ENCODE data around the gene SLC3A2. TPM values are rescaled to one million over a fixed set of nuclear protein-coding genes. Genes with fewer than 3 reads are reported as not detected.

Gene SLC3A2
- total RNA-seq, 2 experiments from 2014 or later = 231 to 234 TPM

DNA sequence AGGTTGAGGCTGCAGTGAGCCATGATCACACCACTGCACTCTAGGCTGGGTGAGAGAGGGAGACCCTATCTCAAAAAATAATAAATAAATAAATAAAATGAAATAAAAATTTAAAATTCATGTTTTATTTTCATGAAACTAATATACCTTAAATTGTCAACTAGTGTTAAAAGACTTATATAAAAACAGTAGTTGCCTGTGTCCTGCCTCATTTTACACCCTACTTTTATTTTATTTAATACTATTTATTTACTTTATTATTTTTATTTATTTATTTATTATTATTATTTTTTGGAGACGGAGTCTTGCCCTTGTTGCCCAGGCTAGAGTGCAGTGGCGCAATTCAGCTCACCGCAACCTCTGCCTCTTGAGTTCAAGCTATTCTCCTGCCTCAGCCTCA, 36.5 kb upstream of the SLC3A2 start:
- Histone ChIP-seq H3K9me3 (ENCODE audit: control insufficient read depth in 1 of 2, insufficient read depth in 1 of 2, low read length in 2 of 2) (no peaks in the 10 kb centered on the region), H3K27me3 (ENCODE audit: control insufficient read depth in 1 of 2, insufficient read depth in 2 of 2, low read length in 2 of 2) (no peaks in the 10 kb centered on the region), H3K4me3 (ENCODE audit: low read length) (no peak overlapping the region), H3K36me3 (ENCODE audit: insufficient read depth, low read length) (no peaks in the 10 kb centered on the region), H3K27ac (ENCODE audit: low read depth in 1 of 2, low read length in 2 of 2) (no peak overlapping the region), H3K4me1 (ENCODE audit: insufficient read depth, low read length) (peaks cover 27% of the 10 kb centered on the region)
- Mint-ChIP-seq H3K36me3 (ENCODE audit: low read depth) (peaks cover 12% of the 10 kb centered on the region), H3K4me1 (ENCODE audit: low read depth) (peaks cover 12% of the 10 kb centered on the region), H3K27ac (no peak overlapping the region), H3K9me3 (no peaks in the 10 kb centered on the region), H3K4me3 (no peak overlapping the region), H3K27me3 (no peaks in the 10 kb centered on the region)
- ChIA-PET CTCF (interaction anchor here (1.0 to 1.9 kb wide), 2 partner anchors 19 to 58 kb away, joined by 3 to 4 read pairs; no protein-coding TSS in a partner anchor), POLR2A (interaction anchor here (7.6 kb wide), 1 partner anchor 10 kb away, joined by 599 read pairs; no protein-coding TSS in a partner anchor)
- no peak for ATAC-seq (ENCODE audit: poor library complexity)
- TF ChIP-seq, protein P1, sequence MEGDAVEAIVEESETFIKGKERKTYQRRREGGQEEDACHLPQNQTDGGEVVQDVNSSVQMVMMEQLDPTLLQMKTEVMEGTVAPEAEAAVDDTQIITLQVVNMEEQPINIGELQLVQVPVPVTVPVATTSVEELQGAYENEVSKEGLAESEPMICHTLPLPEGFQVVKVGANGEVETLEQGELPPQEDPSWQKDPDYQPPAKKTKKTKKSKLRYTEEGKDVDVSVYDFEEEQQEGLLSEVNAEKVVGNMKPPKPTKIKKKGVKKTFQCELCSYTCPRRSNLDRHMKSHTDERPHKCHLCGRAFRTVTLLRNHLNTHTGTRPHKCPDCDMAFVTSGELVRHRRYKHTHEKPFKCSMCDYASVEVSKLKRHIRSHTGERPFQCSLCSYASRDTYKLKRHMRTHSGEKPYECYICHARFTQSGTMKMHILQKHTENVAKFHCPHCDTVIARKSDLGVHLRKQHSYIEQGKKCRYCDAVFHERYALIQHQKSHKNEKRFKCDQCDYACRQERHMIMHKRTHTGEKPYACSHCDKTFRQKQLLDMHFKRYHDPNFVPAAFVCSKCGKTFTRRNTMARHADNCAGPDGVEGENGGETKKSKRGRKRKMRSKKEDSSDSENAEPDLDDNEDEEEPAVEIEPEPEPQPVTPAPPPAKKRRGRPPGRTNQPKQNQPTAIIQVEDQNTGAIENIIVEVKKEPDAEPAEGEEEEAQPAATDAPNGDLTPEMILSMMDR (IDR thresholded peaks at IDR 0.05) = no peak
- intact Hi-C loops (cut with DNase I, micrococcal nuclease) = loop anchor here in 1 of 2 experiments (5.0 kb wide), 2 partner anchors 92 to 117 kb away; partner anchors contain the start of genes HNRNPUL2, TTC9C and ZBTB3
- no peak for DNase-seq

DNA sequence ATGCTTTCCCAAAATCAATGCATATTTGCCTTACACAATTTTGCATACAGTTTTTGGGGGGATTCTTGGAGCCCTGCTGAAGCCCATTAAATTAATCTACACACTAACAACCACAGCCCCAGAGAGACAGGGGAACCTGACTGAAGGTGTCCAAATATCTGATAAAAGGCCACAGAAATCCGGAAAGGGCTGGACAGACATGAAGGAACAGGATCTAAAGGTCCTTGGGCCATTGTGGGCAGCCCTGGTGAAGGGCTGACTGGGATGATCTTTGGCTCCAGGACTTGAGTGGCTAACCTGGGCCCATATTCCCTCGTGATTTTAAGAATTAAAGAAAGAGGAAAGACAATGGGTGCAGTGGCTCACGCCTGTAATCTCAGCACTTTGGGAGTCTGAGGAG, 34.5 kb upstream of the SLC3A2 start:
- no peak overlapping the region for H3K4me3 Mint-ChIP-seq
- Histone ChIP-seq H3K4me1 (ENCODE audit: insufficient read depth, low read length) (peaks cover 21% of the 10 kb centered on the region), H3K27ac (ENCODE audit: low read depth in 1 of 2, low read length in 2 of 2) (no peak overlapping the region), H3K4me3 (ENCODE audit: low read length) (no peak overlapping the region), H3K9me3 (ENCODE audit: control insufficient read depth in 1 of 2, insufficient read depth in 1 of 2, low read length in 2 of 2) (no peaks in the 10 kb centered on the region), H3K27me3 (ENCODE audit: control insufficient read depth in 1 of 2, insufficient read depth in 2 of 2, low read length in 2 of 2) (no peaks in the 10 kb centered on the region), H3K36me3 (ENCODE audit: insufficient read depth, low read length) (peaks cover 2% of the 10 kb centered on the region)
- H3K4me1 Mint-ChIP-seq (ENCODE audit: low read depth) = peaks cover 2% of the 10 kb centered on the region
- intact Hi-C loops (cut with DNase I, micrococcal nuclease) = no loop called here
- DNase-seq = no peak
- H3K36me3 Mint-ChIP-seq (ENCODE audit: low read depth) = no peaks in the 10 kb centered on the region
- H3K9me3 Mint-ChIP-seq = no peaks in the 10 kb centered on the region
- no peak for ATAC-seq (ENCODE audit: poor library complexity)
- no peaks in the 10 kb centered on the region for H3K27me3 Mint-ChIP-seq
- TF ChIP-seq, protein P1 (IDR thresholded peaks at IDR 0.05) = no peak
- CTCF ChIA-PET = no interaction called here
- POLR2A ChIA-PET = interaction anchor here (7.6 kb wide), 1 partner anchor 8 kb away, joined by 599 read pairs; no protein-coding TSS in a partner anchor
- no peak overlapping the region for H3K27ac Mint-ChIP-seq

DNA sequence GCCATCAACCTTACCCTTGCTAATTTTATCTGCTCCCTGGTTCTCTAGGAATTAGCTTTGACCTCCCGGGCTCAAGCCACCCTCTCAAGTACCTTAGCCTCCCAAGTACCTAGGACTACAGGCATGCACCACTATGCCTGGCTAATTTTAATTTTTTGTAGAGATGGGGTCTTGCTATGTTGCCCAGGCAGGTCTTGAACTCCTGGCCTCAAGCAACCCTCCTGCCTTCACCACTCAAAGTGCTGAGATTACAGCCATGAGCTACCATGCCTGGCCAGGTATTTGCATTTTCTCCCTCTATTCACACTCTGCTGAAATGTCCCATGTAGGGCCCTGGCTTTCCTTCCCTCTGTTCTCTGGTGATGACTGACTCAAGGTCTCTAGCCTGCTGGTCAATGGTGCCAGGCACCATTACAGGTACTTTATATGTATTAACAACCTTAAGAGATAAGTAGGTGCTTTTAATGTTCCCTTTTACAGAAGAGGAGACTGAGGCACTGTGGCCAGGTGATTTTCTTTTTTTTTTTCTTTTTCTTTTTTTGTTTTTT, 32.9 kb upstream of the SLC3A2 start:
- peak overlapping the region; percentile 51 for H3K27ac Mint-ChIP-seq
- no peaks in the 10 kb centered on the region for H3K27me3 Mint-ChIP-seq
- H3K4me3 Mint-ChIP-seq = peak overlapping the region; percentile 30
- DNase-seq (no peak), ATAC-seq (ENCODE audit: poor library complexity) (no peak)
- peaks cover 19% of the 10 kb centered on the region for H3K4me1 Mint-ChIP-seq (ENCODE audit: low read depth)
- no peaks in the 10 kb centered on the region for H3K27me3 ChIP-seq (ENCODE audit: control insufficient read depth in 1 of 2, insufficient read depth in 2 of 2, low read length in 2 of 2)
- intact Hi-C loops (cut with DNase I, micrococcal nuclease) = no loop called here
- peaks cover 15% of the 10 kb centered on the region for H3K36me3 Mint-ChIP-seq (ENCODE audit: low read depth)
- no peaks in the 10 kb centered on the region for H3K9me3 ChIP-seq (ENCODE audit: control insufficient read depth in 1 of 2, insufficient read depth in 1 of 2, low read length in 2 of 2)
- H3K9me3 Mint-ChIP-seq = no peaks in the 10 kb centered on the region
- TF ChIP-seq, protein P1 (IDR thresholded peaks at IDR 0.05) = no peak
- ChIA-PET CTCF (no interaction called here), POLR2A (interaction anchor here (0.6 kb wide), 1 partner anchor 60 kb away, joined by 3 read pairs; the partner anchor contains the start of gene TMEM179B)
- no peak overlapping the region for H3K4me3 ChIP-seq (ENCODE audit: low read length)
- H3K36me3 ChIP-seq (ENCODE audit: insufficient read depth, low read length) = peaks cover 18% of the 10 kb centered on the region
- peaks cover 16% of the 10 kb centered on the region for H3K4me1 ChIP-seq (ENCODE audit: insufficient read depth, low read length)
- no peak overlapping the region for H3K27ac ChIP-seq (ENCODE audit: low read depth in 1 of 2, low read length in 2 of 2)

All from CD4-positive, alpha-beta T cell (primary cell).